HG02759 (cell line): ENCODE data around the gene PGK2.
"Not testable (repeated sequence)": the region's sequence is repeated elsewhere in the genome, so short reads cannot be mapped to it uniquely, and the experiment has no call there.

Experiments used
- ATAC-seq: cut with Tn5 transposase; IDR thresholded peaks from one replicate; pipeline ENCODE4 v1.9.1; 2021; ENCODE audit warnings: mild to moderate bottlenecking, moderate library complexity; ENCODE audit not compliant: unreplicated experiment

Gene PGK2

GRCh38 chr6:49787176-49787575, at the start of gene PGK2:
TSS of gene PGK2 (minus strand) at chr6:49787285. CDS start at chr6:49787187, 98 bp downstream.
- no peak for ATAC-seq

- ATAC-seq = no peak
Measured at GRCh38 chr6:49835140-49835539, 48.1 kb upstream of the PGK2 start.

DNA sequence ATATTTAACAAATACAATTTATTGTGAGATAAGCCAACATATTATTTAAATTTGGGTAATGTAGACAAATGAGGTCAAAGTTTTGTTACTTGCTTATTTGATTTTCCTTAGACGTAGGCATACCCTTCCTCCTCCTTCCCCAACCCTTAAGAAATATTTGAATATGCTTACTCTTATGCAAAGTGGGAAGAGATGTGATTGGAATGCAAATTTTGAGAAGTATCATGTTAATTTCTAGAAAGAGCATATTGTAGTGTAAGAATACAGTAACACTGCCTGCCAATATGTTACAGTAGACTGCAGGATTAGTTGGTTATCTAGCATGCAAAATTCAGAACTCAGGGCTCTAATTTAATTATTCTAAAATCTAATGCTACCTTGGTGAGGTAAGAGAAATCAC, 46.3 kb upstream of the PGK2 start:
- ATAC-seq = no peak

DNA sequence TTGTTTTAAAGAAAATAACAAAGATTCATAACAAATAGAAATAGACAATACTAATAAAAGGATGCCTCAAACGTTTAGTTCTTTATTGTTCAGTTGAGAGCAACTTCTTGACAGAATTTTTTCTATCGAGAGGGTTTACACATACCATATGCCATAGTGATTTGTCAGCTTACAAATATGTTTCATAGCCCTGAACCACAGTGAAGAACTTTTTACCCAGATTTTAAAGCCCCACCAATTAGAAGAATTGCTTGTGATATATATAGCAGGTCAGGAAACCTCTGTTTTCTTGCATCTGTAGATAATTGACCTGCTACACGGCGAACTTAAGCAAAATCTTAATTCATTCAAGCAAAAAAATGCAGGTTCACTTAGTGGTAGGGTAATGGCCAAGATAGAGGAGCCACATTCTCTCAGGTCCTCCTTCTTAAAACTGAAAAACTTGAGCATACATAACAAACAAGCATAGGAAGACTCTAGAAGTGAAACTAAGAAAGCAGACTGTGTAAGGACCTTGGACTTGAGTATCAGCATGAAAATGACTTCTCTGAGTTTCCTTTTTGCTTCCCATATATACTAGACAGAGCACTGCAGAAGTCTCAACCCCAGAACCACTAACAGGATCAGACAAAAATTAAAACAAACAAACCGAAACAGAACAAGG, 39.8 kb upstream of the PGK2 start:
- ATAC-seq = peak; percentile 97

- no peak for ATAC-seq
Measured at GRCh38 chr6:49815166-49815565, 28.1 kb upstream of the PGK2 start.

- no peak for ATAC-seq
Measured at GRCh38 chr6:49813248-49813647, 26.2 kb upstream of the PGK2 start.

DNA sequence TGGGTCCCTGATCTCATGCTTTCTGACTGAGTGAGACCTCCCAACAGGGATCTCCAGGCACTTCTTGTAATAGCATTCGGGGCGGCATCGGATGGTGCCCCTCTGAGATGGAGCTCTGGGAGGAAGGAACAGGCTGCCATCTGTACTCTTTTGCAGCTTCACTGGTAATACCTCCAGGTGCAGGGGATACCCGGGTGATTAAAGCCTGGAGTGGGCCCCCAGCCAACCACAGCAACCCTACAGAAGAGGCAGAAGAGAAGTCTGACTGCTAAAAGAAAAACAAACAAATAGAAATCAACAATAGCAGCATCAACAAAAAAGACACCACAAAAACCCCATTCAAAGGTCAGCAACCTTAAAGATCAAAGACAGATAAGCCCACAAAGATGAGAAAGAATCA, 19.1 kb upstream of the PGK2 start:
- peak; percentile 65 for ATAC-seq

DNA sequence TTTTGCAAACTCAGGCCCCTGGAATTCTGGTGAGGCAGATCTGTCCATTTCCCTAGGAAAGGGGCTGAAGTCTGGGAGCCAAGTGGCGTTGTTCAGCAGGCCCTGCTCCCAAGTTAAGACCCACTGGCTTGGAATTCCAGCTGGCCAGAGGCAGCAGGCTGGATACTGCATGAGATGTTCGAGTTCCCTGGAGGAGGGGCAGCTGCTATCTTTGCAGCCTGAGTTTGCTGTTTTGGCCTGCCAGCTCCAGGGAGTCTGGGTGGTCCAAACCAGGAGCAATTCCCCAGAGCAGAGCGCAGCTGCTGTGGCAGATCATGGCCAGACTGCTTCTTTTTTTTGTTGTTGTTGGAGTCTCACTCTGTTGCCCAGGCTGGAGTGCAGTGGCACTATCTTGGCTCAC, 18.2 kb upstream of the PGK2 start:
- no peak for ATAC-seq

DNA sequence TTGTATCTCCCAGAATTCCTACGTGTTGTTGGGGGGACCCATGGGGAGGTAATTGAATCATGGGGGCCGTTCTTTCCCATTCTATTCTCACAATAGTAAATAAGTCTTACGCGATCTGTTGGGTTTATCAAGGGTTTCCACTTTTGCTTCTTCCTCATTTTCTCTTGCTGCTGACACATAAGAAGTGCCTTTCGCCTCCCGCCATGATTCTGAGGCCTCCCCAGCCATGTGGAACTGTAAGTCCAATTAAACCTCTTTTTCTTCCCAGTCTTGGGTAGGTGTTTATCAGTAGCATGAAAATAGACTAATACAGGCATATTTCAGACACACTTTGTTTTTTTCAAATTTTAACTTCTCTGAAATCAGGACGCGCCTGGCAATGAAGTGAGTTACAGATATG, 14.4 kb upstream of the PGK2 start:
- no peak for ATAC-seq

DNA sequence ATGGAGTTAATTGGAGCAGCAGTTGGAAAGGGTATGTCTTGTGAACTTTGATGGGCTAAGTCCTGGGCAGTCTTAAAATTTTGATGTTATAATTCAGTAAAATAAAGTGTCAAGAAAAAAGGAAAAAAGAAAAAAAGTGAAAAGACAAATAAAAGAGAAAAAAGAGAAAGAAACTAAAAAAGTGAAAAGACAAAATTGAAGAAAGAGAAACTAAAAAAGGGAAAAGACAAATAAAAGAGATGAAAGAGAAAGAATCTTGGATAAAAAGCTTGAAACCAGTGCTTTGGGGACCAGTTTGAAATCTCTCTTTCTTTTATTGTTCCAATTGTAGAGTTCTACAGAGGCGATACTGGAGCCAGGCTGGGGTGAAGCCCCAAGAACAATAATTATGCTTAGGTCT, 12.0 kb upstream of the PGK2 start:
- ATAC-seq = no peak

GRCh38 chr6:49796842-49797455, 9.9 kb upstream of the PGK2 start:
- ATAC-seq = not testable (repeated sequence)

DNA sequence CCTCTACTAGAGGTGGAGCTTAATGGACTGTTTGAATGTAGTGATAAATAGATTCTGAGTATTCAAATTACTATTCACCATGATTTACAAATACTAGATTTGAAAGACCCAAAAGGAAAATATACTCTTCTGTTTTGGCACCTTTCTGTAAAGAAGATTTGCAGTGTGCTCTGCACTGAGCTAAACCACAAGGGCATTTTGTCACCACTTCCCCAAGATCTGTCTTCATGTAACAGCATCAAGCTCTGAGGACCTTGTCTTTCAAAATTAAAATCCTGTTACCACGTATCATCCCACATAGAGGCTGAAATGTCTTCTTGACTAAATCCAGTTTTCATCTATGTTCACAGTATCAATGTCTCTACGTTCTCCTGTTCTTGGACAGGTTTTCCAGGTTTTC, 3.3 kb upstream of the PGK2 start:
- no peak for ATAC-seq

DNA sequence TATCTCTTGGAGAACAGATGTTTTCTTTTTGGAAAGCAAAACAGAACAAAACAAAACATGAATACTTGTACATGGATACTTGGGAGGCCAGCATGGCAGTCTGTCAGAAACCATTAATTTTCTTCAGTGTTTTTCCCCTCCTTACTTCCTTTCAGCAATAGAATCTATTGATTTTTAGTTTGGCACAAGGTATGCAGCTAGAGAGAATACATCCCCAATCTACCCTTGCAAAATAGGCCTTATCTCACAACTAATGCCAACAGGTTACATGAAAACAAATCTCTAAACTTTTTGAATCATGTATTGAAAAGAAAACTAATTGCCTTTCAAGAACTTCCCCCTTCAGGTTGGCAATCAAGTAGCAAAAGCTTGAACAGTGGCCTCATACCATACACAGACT, 2.8 kb downstream of the PGK2 start:
- no peak for ATAC-seq

DNA sequence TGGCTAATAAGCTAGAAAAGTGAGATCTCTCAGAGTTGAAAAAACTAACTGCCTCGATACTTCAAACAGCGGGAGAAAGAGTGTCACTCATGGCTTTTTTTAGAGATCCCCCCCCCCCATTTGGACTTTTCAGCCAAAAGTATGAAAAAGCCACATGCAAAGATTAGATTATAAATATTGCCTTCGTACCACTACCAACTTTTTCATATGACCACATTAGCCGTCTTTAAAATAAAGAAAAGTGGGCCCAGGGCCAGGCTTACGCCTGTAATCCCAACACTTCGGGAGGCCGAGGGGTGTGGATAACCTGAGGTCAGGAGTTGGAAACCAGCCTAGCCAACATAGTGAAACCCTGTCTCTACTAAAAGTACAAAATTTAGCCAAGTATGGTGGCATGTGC, 4.4 kb downstream of the PGK2 start:
- ATAC-seq = no peak

DNA sequence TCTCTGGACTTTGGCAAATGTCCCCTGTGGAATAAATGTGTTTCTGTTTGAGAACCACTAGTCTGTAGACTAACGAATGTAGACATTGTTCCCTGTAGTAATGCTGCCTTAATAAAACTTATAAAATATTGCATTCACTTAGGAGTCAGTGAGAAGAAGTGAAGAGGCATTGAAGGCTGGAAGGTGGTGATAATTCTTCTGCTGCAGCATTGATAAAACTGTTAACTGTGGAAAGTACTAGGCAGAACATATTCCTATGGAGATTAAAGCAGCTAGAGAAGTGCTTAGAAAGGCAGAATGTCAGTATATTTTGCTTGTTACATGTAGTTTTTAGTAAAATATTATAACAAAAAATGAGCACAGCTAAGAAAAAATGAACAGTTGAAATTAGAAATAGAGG, 4.8 kb downstream of the PGK2 start:
- no peak for ATAC-seq

DNA sequence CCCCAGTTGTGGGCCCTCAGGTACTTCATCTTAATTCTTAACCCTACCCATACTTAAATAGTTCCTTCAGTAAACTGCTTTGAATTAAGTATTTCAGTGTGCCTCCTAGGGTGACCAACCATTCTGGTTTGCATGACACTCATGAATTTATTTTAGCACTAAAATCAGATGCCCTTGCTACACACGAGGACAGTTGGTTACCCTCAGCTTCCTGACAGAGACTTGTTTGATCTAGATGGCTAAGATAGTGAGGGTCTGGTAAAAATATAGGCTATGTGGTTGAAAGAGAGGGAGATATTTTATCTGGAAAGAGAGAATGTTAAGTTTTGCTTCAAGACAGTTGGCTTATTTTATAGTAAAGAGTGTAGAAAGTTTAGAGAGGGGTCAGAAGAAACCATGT, 10.6 kb downstream of the PGK2 start:
- ATAC-seq = no peak

DNA sequence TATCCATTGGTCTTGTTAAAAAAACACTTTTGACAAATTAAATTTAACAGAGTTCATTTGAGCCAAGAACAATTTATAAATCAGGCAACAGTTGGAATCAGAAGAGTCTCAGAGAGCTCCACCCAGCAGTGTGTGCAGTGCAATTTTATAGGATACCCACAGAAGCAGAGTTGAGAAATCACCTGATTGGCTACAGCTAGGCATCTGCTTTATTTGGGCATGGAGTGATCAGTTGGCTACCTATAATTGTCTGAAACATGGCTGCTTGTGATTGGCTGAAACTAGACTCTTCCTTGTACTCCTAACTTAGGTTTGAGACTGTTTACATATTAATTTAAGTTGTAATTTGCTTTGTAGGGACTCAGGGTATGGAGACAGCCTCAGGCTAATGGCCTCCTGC, 12.0 kb downstream of the PGK2 start:
- ATAC-seq = no peak

DNA sequence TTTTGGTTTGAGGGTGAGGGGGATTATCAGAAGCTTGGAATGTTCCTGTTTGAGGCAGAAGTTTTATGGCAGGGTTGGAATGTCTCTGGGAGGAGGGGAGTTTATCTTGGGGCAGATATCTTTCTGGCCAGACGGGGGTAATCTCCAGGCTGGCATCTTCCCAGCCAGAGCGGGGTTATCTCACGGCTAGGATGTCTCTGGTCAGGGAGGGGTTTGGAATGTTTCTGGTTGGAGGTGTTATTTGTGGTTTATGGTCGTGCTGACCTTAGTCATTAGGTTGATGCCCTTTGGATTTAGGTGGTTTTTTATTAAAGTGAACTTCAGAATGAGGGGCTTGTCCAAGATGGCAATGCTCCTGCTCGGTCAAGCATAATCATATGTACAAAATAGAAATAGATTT, 14.8 kb downstream of the PGK2 start:
- no peak for ATAC-seq

GRCh38 chr6:49766762-49767161, 20.3 kb downstream of the PGK2 start:
- ATAC-seq = no peak

GRCh38 chr6:49764571-49765236, 22.4 kb downstream of the PGK2 start:
- ATAC-seq = no peak

DNA sequence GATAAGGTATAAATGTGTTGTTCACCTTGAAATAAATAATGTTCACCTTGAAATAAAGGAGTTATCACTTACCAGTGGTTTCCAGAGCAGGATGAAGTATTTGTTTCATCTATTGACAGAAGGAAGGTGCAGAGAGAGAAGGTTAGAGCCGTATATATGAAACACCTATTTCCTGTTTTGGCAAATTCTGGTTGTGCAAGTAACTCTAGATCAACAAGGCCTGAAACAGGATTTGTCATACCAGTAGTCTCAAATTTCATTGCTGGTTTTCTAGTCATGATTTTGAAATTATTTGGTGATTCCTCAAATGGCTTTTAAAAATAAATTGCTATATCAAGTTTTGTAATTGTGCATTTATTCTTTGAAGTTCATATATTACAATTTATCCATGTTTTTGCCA, 42.8 kb downstream of the PGK2 start, which contains the start of gene CRISP3:
Gene CRISP3 (minus strand): TSS at position 130 of the 400 bp plus-strand sequence. CDS start 21 bp downstream, at position 109.
- no peak for ATAC-seq

DNA sequence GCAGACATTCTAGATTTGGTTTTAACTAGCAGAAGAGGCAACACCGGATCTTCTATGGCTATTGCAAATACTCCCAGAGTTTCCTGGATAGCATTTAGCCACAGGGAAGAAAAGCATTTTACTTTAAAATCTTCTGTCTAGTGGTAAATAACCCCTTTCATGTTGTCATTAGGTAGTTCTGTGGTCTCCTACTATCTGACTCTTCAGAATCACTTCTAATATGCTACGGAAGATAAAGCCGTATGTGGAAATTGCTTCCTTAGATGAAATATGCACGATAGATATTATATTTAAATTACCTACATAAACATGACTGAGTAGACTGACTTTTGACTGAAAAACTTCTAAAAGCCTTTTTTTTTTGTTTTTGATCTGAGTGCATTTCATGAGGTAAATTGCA, 43.7 kb downstream of the PGK2 start:
- no peak for ATAC-seq
